Heart left ventricle (tissue), 13 donors: ENCODE measurements around the gene OASL.

ENCODE experiments used
- POLR2A ChIP-seq, 2 donors: fragments of 450-650 bp; IDR thresholded peaks; one replicate each; pipeline ENCODE4 v1.6.1; 2017; ENCODE audit warnings: antibody characterized with exemption in 2 of 2, mild to moderate bottlenecking in 2 of 2, moderate library complexity in 2 of 2
- TF ChIP-seq, protein P1 (sequence below), 12 donors: fragments of 200-600 bp; sonication (generic) in 4 of 12; IDR thresholded peaks; one replicate each; pipeline versions ENCODE4 v1.5.0 to v1.8.0; 2018 to 2022; ENCODE audit warnings: antibody characterized with exemption in 12 of 12, mild to moderate bottlenecking in 5 of 12
- donor health status: ischemic (EF 13 %, LVEDD 7.1; RV severe dilation, severe dysfunction).
- donor health status: DM: no; HTN: yes; CAD: no.
- donor health status: DM: no; HTN: no; CAD: no.
- donor health status: ischemic (EF 25% LVEDD 6.9; RV normal size, moderate dysfunction).
- donor health status: ischemic (EF 25% LVEDD 5.7; RV mildly dilated, moderate dysfunction).
- donor health status: ischemic (EF 35%, LVEDD 5.7; RV mildly dilated, moderate dysfunction).
- donor health status: nonischemic (EF 11% LVEDD 7.7; RV severe dilation, severe dysfunction).
- donor health status: DM: yes; HTN: yes; CAD: no.
- donor health status: PGD.
- donor health status: ischemic (EF 29% LVEDD 5.4; RV normal size, mild dysfunction).
- donor health status: nonischemic (EF 23%, LVEDD 6.1; RV moderate dilation, normal function).

DNA sequence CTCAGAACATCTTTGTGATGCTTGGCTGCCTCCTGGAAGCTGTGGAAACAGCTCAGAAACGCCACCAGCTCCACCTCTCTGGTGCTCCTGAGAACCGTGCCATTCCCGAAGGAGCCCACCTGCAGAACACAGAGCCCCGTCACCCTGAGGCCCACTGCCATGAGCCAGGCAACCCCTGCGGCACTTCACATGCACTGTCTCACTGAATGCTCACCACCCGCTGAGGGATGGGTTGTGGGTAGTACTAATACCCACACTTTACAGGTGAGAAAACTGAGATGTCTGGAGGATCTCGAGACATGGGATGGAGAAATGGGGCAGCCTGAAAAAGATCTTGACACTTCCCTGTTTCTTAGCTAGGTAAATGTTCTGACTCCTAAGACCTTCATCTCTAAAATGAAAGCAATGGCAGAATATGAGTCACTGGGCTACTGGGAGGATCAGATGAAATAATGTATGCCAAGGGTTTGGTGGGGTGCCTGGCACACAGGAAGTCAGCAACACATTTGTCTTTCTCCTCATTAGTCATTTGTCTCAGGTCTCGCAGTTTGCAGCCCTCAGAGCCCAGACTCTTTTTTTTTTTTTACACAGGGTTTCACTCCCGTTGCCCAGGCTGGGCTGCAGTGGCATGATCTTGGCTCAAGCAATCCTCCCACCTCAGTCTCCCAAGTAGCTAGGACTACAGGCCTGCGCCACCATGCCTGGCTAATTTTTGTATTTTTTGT lies 5.3 kb downstream of the OASL start:
- TF ChIP-seq, protein P1, sequence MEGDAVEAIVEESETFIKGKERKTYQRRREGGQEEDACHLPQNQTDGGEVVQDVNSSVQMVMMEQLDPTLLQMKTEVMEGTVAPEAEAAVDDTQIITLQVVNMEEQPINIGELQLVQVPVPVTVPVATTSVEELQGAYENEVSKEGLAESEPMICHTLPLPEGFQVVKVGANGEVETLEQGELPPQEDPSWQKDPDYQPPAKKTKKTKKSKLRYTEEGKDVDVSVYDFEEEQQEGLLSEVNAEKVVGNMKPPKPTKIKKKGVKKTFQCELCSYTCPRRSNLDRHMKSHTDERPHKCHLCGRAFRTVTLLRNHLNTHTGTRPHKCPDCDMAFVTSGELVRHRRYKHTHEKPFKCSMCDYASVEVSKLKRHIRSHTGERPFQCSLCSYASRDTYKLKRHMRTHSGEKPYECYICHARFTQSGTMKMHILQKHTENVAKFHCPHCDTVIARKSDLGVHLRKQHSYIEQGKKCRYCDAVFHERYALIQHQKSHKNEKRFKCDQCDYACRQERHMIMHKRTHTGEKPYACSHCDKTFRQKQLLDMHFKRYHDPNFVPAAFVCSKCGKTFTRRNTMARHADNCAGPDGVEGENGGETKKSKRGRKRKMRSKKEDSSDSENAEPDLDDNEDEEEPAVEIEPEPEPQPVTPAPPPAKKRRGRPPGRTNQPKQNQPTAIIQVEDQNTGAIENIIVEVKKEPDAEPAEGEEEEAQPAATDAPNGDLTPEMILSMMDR (IDR thresholded peaks at IDR 0.05) = no peak
- no peak for TF ChIP-seq POLR2A (IDR thresholded peaks at IDR 0.05)
